Stimulated activated CD4-positive, alpha-beta T cell treated with anti-CD3 and anti-CD28 coated beads, TNF-alpha, amount 100 ng/mL, for 4 hours (primary cell): Measurements from ENCODE around the gene MOCS1.
A peak's percentile ranks its signal among the peaks of the same experiment; 100 is the strongest.
"Not testable (repeated sequence)": the region's sequence is repeated elsewhere in the genome, so short reads cannot be mapped to it uniquely, and the experiment has no call there.

Experiments
- DNase-seq, 3 experiments: peaks; one replicate each; pipeline ENCODE4 v3.0.0-alpha.2; 2020; ENCODE audit warnings: low read depth in 3 of 3

Gene MOCS1

DNA sequence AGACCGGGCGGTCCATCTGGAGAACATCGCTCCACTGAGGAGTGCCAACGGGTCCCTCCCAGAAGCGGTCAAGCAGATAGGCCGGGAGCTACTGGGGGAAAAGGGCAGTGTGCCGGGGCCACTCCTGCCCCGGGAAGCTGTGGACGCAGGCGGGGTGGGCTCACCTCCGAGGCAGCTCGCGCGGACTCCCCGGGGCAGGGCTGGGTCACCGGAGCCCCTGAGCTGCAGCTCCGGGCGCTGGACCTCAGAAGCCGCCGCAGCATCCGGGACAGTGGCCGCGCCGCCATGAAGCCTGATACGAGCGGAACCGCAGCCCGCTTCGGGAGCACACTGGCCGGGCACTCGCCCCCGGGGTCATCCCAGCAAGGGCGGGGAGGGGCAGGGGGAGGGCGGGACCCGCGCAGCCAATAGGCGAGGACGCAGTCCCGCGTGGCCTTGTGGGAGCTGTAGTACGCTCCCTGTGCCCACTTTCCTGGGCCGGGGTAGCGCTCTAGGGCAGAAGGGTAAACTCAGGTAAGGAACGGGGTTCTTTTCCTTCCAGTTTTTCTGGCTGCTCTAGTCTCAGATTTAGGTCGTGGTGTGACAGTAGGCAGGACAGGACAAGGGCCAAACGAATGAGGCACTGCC lies at the start of gene MOCS1:
TSS of gene MOCS1 (minus strand) at position 332 of the 627 bp plus-strand sequence. CDS start at position 287, 45 bp downstream.
- peak in 2 of 3 experiments; percentile 14 to 33 for DNase-seq

DNA sequence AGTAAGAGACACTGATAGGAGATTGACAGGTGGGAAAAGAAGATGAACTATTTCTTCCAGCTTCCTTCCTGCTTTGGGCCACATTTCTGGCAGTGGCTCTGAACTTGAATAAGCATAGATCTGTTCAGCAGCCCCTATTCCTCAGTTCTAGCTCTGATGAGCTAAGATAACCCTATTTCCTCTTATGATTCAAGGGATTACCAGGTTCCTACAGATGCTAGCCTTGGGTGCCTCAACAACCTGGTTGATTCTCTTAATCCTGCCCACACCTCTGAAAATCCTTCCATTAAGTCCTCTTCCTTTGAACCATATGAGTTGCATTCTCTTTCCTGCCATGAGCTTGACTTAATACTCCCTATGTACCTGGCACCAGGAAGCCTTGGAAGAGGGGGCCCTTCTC lies 49.8 kb upstream of the MOCS1 start:
- no peak for DNase-seq

DNA sequence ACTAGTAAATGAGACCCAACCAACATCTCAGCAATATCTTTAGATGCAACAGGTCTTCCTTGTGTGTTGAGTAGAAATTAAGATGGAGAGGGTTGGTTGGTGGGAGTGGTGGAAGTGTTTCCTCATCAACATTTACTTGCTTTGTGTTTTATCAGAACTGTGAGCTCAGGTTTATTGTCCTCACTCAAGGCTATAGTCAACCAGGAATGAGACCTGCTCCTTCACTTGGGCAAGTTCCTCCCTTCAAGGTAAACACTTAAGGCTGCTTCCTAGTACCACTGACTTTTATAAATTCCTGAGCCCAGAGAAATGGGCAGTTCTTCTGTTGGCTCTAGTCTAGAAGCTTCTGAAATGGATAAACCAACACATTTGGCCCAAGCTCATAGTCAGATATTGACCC lies 48.9 kb upstream of the MOCS1 start:
- DNase-seq = no peak

DNA sequence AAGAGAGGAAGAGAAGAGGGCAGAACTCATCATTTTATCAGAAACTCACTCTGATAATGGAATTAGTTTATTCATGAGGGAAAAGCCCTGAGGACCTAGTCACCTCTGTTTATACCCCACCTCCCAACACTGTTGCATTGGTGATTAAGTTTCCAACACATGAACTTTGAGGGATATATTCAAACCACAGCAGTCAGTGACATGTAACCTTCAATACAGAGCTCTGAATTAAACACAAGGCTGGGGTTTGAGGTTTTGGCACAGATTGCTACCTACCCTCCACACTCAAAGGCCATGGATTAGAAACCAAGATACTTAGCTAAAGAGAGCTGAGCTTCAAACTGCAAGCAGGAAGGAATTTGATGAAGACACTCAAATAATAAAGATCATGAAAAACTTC lies 48.5 kb upstream of the MOCS1 start:
- DNase-seq = no peak

- no peak for DNase-seq
Measured at GRCh38 chr6:39980839-39981580, 46.7 kb upstream of the MOCS1 start.

GRCh38 chr6:39979461-39980328 lies 45.4 kb upstream of the MOCS1 start:
- no peak for DNase-seq

- no peak for DNase-seq
Measured at GRCh38 chr6:39978240-39978639, 44.0 kb upstream of the MOCS1 start.

DNA sequence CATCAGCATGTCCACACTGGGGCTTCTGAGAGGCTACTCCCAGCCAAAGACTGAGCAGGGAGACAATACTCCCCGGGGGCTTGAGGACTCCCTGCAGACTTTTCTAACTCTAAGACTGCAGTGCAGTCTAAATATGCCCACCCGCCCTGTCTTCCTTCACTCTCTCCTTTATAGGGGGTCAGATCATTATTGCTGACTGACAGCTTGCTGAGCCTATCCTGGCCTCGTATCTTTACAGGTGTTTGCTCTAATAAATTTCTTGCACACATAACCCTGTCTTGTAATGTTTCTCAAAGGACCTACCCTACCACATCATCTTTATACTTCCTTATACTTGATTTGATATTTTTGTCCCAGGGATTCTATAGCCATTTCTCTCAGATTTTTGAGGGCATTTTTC lies 39.4 kb upstream of the MOCS1 start:
- no peak for DNase-seq

DNA sequence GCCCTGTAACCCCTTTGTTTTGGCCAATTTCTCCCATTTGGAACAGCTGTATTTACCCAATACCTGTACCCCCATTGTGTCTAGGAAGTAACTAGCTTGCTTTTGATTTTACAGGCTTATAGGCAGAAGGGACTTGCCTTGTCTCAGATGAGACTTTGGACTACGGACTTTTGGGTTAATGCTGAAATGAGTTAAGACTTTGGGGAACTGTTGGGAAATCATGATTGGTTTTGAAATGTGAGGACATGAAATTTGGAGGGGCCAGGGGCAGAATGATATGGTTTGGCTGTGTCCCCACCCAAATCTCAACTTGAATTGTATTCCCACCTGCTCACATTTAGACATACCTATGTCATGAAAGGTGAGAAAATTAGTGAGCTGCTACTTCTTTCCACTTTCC lies 38.5 kb upstream of the MOCS1 start:
- DNase-seq = not testable (repeated sequence)

DNA sequence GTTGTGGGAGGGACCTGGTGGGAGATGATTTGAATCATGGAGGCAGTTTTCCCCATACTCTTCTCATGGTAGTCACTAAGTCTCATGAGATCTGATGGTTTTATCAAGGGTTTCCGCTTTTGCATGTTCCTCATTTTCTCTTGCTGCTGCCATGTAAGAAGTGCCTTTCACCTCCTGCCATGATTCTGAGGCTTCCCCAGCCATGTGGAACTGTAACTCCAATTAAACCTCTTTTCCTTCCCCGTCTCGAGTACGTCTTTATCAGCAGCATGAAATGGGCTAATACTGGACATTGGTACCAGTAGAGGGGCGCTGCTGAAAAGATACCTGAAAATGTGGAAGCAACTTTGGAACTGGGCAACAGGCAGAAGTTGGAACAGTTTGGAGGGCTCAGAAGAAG lies 36.9 kb upstream of the MOCS1 start:
- DNase-seq = not testable (repeated sequence)

DNA sequence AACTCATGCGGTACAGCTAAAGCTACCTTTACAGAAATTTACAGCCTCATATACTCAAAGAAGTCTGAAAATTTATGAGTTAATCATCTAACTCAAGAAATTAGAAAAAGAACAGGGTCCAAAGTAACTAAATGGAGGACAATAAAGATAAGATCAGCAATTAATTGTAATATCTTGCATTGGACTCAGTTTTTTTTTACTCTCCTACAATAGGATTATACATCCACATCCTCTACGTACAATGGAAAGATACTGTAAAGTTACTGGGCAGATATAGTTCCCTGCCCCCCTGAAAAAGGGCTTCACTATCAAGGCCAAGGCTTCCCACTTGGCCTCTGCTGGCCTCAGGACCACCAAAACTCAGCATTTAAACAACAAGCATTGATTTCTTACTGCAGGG lies 31.5 kb upstream of the MOCS1 start:
- no peak for DNase-seq

GRCh38 chr6:39964530-39964929 lies 30.3 kb upstream of the MOCS1 start:
- no peak for DNase-seq

- no peak for DNase-seq
Measured at GRCh38 chr6:39964094-39964493, 29.8 kb upstream of the MOCS1 start.

- DNase-seq = no peak
Measured at GRCh38 chr6:39962831-39963230, 28.6 kb upstream of the MOCS1 start.

GRCh38 chr6:39961178-39961577 lies 26.9 kb upstream of the MOCS1 start:
- DNase-seq = no peak

DNA sequence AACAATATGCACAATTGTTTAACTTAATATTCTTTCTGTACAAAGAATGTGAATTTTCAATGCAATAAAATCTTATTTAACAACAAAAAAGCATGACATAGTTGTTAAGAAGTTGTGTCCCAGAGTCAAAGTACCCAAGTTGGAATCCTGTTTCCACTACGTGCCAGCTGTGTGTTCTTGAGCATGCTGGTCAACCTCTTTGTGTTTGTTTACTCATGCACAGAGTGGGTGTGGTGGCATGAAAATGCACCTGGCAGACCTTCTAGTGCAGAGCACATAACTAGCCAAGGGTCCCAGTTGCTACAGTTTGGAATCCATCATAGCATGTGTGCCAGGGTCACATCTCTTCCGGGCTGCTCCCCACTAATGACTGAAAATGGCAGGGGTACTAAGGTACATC lies 24.7 kb upstream of the MOCS1 start:
- DNase-seq = no peak

DNA sequence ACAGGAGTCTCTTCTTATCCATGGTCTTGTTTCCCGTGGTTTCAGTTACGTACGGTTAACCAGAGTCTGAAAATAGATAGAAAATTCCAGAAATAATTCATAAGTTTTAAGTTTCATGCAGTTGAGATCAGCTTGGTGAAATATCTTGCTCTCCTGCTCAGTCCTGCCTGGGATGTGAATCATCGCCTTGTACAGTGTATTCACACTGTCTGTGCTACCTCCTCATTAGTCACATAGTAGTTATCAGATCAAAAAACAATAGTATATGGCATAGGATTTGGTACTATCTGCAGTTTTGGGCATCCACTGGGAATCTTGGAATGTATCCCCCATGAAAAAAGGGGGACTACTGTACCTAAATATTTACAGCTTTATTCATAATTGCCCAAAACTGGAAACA lies 22.7 kb upstream of the MOCS1 start:
- DNase-seq = no peak

GRCh38 chr6:39953076-39953618 lies 18.9 kb upstream of the MOCS1 start:
- DNase-seq = no peak

- DNase-seq = no peak
Measured at GRCh38 chr6:39952167-39952566, 17.9 kb upstream of the MOCS1 start.

DNA sequence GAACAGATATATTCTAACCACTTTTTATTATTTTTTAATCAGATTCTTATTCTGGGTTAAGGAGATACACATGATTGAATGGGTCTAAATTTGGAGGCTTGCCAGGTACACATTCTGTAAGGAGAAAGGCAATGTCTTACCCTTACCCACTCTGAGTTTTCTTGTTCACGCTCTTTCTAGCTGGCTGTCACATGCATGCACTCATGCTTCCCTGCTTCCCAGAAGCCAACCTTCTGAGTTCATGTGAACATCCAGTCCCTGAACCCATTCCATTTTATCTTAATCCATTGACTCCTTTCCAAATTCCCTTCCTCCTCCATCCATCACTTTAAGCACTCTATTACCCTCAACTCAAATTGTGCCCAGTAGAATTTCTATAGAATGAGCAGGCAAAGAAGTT lies 17.5 kb upstream of the MOCS1 start:
- no peak for DNase-seq

DNA sequence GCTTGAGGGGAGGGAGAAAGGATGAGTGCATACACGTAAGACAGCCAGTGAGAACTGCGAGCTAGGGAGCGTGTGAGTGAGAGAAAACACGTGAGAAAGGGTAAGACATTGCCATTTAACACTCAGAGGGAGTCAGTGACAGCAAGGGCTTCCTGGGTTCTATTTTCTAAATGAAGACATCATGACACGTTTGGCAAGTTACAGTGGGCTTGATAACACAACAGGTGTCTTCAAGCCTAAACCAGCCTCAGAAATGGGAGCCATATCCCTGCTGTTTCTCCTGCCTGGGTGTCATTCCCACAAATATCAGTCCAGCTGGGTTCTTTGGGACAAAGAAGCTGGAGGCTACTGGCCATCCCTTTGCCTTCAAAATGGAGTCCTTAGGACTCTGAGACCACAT lies 16.9 kb upstream of the MOCS1 start:
- no peak for DNase-seq

DNA sequence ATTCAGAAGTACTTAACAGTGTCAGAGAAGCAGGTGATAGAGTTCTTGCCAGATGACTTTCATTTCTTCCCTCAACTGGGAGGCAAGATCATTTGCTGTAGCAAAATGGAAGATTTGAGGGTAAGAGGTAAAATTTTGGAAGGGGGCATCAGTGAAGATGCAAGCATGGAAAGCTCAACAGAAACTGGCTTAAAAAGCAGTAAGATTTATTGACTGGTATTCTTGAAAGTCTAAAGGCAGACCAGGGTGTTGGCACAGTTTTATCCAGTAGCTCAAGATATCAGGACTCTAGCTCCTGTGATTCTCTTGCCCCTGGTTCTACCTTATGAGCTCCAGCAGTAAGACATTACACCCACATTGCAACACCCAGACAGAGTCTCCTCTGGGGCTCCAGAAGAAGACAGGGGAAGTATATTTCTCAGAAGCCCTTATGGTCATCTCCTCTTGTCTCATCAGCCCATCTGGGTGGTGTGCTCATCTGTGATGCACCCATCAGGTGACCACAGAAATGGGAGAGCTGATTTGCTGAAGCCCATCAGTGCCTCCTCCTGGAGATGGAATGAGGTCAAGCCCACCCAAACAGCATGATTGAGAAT lies 16.0 kb upstream of the MOCS1 start:
- no peak for DNase-seq
